Measurements from ENCODE around the gene KLF13.

Gene KLF13

GRCh38 chr15:31298707-31299172 lies 27.9 kb upstream of the KLF13 start:
- DNase-seq (ENCODE audit: low read depth, low spot score), result no peak
- H3K27ac ChIP-seq, result no peak overlapping the region

GRCh38 chr15:31300208-31300661 lies 26.4 kb upstream of the KLF13 start:
- DNase-seq (ENCODE audit: low read depth, low spot score), result no peak
- H3K27ac ChIP-seq, result no peak overlapping the region

GRCh38 chr15:31300981-31301672 lies 25.5 kb upstream of the KLF13 start:
- H3K27ac ChIP-seq, result no peak overlapping the region
- DNase-seq (ENCODE audit: low read depth, low spot score), result no peak

- DNase-seq (ENCODE audit: low read depth, low spot score), result no peak
Measured at GRCh38 chr15:31301673-31301990, 25.0 kb upstream of the KLF13 start.

GRCh38 chr15:31302029-31302657 lies 24.5 kb upstream of the KLF13 start:
- no peak for DNase-seq (ENCODE audit: low read depth, low spot score)
- H3K27ac ChIP-seq, result no peak overlapping the region

More at GRCh38 chr15:31301673-31301990, 25.0 kb upstream of the KLF13 start:
- H3K27ac ChIP-seq, result no peak overlapping the region

GRCh38 chr15:31302778-31303725 lies 23.6 kb upstream of the KLF13 start:
- DNase-seq (ENCODE audit: low read depth, low spot score), result no peak

GRCh38 chr15:31303726-31304648 lies 22.6 kb upstream of the KLF13 start:
- no peak overlapping the region for H3K27ac ChIP-seq
- no peak for DNase-seq (ENCODE audit: low read depth, low spot score)

More at GRCh38 chr15:31302778-31303725, 23.6 kb upstream of the KLF13 start:
- H3K27ac ChIP-seq, result no peak overlapping the region

GRCh38 chr15:31304751-31305365 lies 21.8 kb upstream of the KLF13 start:
- no peak for DNase-seq (ENCODE audit: low read depth, low spot score)
- H3K27ac ChIP-seq, result no peak overlapping the region

GRCh38 chr15:31305375-31305774 lies 21.3 kb upstream of the KLF13 start:
- H3K27ac ChIP-seq, result no peak overlapping the region
- no peak for DNase-seq (ENCODE audit: low read depth, low spot score)

- no peak overlapping the region for H3K27ac ChIP-seq
- no peak for DNase-seq (ENCODE audit: low read depth, low spot score)
Measured at GRCh38 chr15:31305796-31306425, 20.7 kb upstream of the KLF13 start.

- H3K27ac ChIP-seq, result no peak overlapping the region
- DNase-seq (ENCODE audit: low read depth, low spot score), result peak; percentile 14
Measured at GRCh38 chr15:31306426-31307269, 20.0 kb upstream of the KLF13 start.

GRCh38 chr15:31307270-31308184 lies 19.1 kb upstream of the KLF13 start:
- H3K27ac ChIP-seq, result no peak overlapping the region
- no peak for DNase-seq (ENCODE audit: low read depth, low spot score)

GRCh38 chr15:31308185-31308639 lies 18.4 kb upstream of the KLF13 start:
- no peak overlapping the region for H3K27ac ChIP-seq
- DNase-seq (ENCODE audit: low read depth, low spot score), result no peak

- no peak overlapping the region for H3K27ac ChIP-seq
- no peak for DNase-seq (ENCODE audit: low read depth, low spot score)
Measured at GRCh38 chr15:31309893-31310606, 16.6 kb upstream of the KLF13 start.

- H3K27ac ChIP-seq, result no peak overlapping the region
- no peak for DNase-seq (ENCODE audit: low read depth, low spot score)
Measured at GRCh38 chr15:31311735-31312619, 14.7 kb upstream of the KLF13 start.
